Mesothelial cell of epicardium (in vitro differentiated cells): ENCODE data around the gene AAR2. TPM values are rescaled to one million over a fixed set of nuclear protein-coding genes. Genes with fewer than 3 reads are reported as not detected.

Experiments
- DNase-seq, 2 experiments: peaks; one replicate each; pipeline ENCODE4 v3.0.0; 2021; ENCODE audit warnings: low spot score in 2 of 2; ENCODE audit not compliant: unreplicated experiment in 2 of 2
- H3K27ac Mint-ChIP-seq: 2 replicates; pipeline ENCODE4 v1.8.0; 2021; ENCODE audit warnings: mixed read lengths
- H3K27me3 Mint-ChIP-seq: 2 replicates; pipeline ENCODE4 v1.8.0; 2021; ENCODE audit warnings: low read depth, mixed read lengths
- H3K36me3 Mint-ChIP-seq: 2 replicates; pipeline ENCODE4 v1.8.0; 2021; ENCODE audit warnings: mixed read lengths
- H3K4me1 Mint-ChIP-seq: 2 replicates; pipeline ENCODE4 v1.8.0; 2021; ENCODE audit warnings: mixed read lengths
- H3K4me3 Mint-ChIP-seq: 2 replicates; pipeline ENCODE4 v1.8.0; 2021; ENCODE audit warnings: mild to moderate bottlenecking, moderate library complexity, mixed read lengths
- H3K9me3 Mint-ChIP-seq: 2 replicates; pipeline ENCODE4 v1.8.0; 2021; ENCODE audit warnings: mixed read lengths
- CTCF ChIP-seq: fragments of 200-600 bp; sonication (generic); IDR thresholded peaks from one replicate; pipeline ENCODE4 v1.5.0; 2021; ENCODE audit warnings: antibody characterized with exemption; ENCODE audit not compliant: unreplicated experiment
- total RNA-seq: library from RNA; stranded (reverse); gene quantifications from 3 replicates; pipeline ENCODE4 v1.2.1, GENCODE V29; 2021

AAR2 gene
- total RNA-seq, 1 donor from 2014 or later, result 30.6 TPM

GRCh38 chr20:36254076-36254475 lies 17.8 kb downstream of the AAR2 start:
- DNase-seq, result no peak
- no peak for TF ChIP-seq CTCF
- no peaks in the 10 kb centered on the region for H3K27me3 Mint-ChIP-seq
- H3K27ac Mint-ChIP-seq, result no peak overlapping the region
- H3K36me3 Mint-ChIP-seq, result peaks cover 30% of the 10 kb centered on the region
- H3K9me3 Mint-ChIP-seq, result no peaks in the 10 kb centered on the region
- H3K4me1 Mint-ChIP-seq, result no peaks in the 10 kb centered on the region
- H3K4me3 Mint-ChIP-seq, result no peak overlapping the region

- H3K4me3 Mint-ChIP-seq, result no peak overlapping the region
- no peak for DNase-seq
- H3K27ac Mint-ChIP-seq, result no peak overlapping the region
- peaks cover 26% of the 10 kb centered on the region for H3K36me3 Mint-ChIP-seq
- no peaks in the 10 kb centered on the region for H3K9me3 Mint-ChIP-seq
- TF ChIP-seq CTCF, result no peak
- no peaks in the 10 kb centered on the region for H3K4me1 Mint-ChIP-seq
- no peaks in the 10 kb centered on the region for H3K27me3 Mint-ChIP-seq
Observed at GRCh38 chr20:36255445-36255844, 19.2 kb downstream of the AAR2 start.

- Mint-ChIP-seq H3K27ac (no peak overlapping the region), H3K36me3 (peaks cover 16% of the 10 kb centered on the region), H3K4me3 (no peak overlapping the region), H3K27me3 (no peaks in the 10 kb centered on the region), H3K4me1 (no peaks in the 10 kb centered on the region), H3K9me3 (no peaks in the 10 kb centered on the region)
- no peak for TF ChIP-seq CTCF
- no peak for DNase-seq
Observed at GRCh38 chr20:36259177-36260061, 23.1 kb downstream of the AAR2 start.

GRCh38 chr20:36260316-36260715 lies 24.0 kb downstream of the AAR2 start:
- DNase-seq, result no peak
- Mint-ChIP-seq H3K4me1 (no peaks in the 10 kb centered on the region), H3K4me3 (no peak overlapping the region), H3K9me3 (no peaks in the 10 kb centered on the region), H3K36me3 (peaks cover 16% of the 10 kb centered on the region), H3K27me3 (no peaks in the 10 kb centered on the region), H3K27ac (no peak overlapping the region)
- no peak for TF ChIP-seq CTCF

GRCh38 chr20:36261389-36262105 lies 25.3 kb downstream of the AAR2 start:
- no peaks in the 10 kb centered on the region for H3K4me1 Mint-ChIP-seq
- no peak overlapping the region for H3K4me3 Mint-ChIP-seq
- H3K9me3 Mint-ChIP-seq, result no peaks in the 10 kb centered on the region
- DNase-seq, result no peak
- no peaks in the 10 kb centered on the region for H3K27me3 Mint-ChIP-seq
- H3K36me3 Mint-ChIP-seq, result peaks cover 8% of the 10 kb centered on the region
- no peak overlapping the region for H3K27ac Mint-ChIP-seq
- TF ChIP-seq CTCF, result no peak
